ENCODE results near the gene MARF1. TPM values are rescaled to one million over a fixed set of nuclear protein-coding genes. Genes with fewer than 3 reads are reported as not detected.

The MARF1 gene
- total RNA-seq, 2 experiments from 2014 or later: 156 to 157 TPM

GRCh38 chr16:15597822-15598647, 44.9 kb downstream of the MARF1 start:
- H3K4me3 Mint-ChIP-seq: no peak overlapping the region

GRCh38 chr16:15597135-15597534, 45.8 kb downstream of the MARF1 start:
- Histone ChIP-seq H3K36me3 (ENCODE audit: insufficient read depth, low read length) (peaks cover 82% of the 10 kb centered on the region), H3K4me1 (ENCODE audit: insufficient read depth, low read length) (peaks cover 6% of the 10 kb centered on the region), H3K27ac (ENCODE audit: low read depth in 1 of 2, low read length in 2 of 2) (no peak overlapping the region), H3K9me3 (ENCODE audit: control insufficient read depth in 1 of 2, insufficient read depth in 1 of 2, low read length in 2 of 2) (no peaks in the 10 kb centered on the region), H3K4me3 (ENCODE audit: low read length) (no peak overlapping the region), H3K27me3 (ENCODE audit: control insufficient read depth in 1 of 2, insufficient read depth in 2 of 2, low read length in 2 of 2) (no peaks in the 10 kb centered on the region)
- POLR2A ChIA-PET: interaction anchor here (0.6 to 2.4 kb wide), 2 partner anchors 9 to 45 kb away, joined by 3 to 9 read pairs; partner anchors contain the start of gene MARF1
- Mint-ChIP-seq H3K4me1 (ENCODE audit: low read depth) (peaks cover 11% of the 10 kb centered on the region), H3K4me3 (no peak overlapping the region), H3K27me3 (no peaks in the 10 kb centered on the region), H3K9me3 (no peaks in the 10 kb centered on the region), H3K36me3 (ENCODE audit: low read depth) (peaks cover 85% of the 10 kb centered on the region), H3K27ac (no peak overlapping the region)
- ATAC-seq (ENCODE audit: poor library complexity) (no peak), DNase-seq (no peak)
- intact Hi-C loops (cut with DNase I, micrococcal nuclease): loop anchor here in 1 of 2 experiments (5.0 to 10.0 kb wide), 2 partner anchors 35 to 172 kb away; no protein-coding TSS in a partner anchor
- no peak for TF ChIP-seq CTCF (IDR thresholded peaks at IDR 0.05)
- CTCF ChIA-PET: interaction anchor here (0.7 kb wide), 1 partner anchor 50 kb away, joined by 3 read pairs; no protein-coding TSS in a partner anchor

More at GRCh38 chr16:15597822-15598647, 44.9 kb downstream of the MARF1 start:
- H3K27ac Mint-ChIP-seq: no peak overlapping the region
- peaks cover 11% of the 10 kb centered on the region for H3K4me1 Mint-ChIP-seq (ENCODE audit: low read depth)
- ChIA-PET CTCF (no interaction called here), POLR2A (interaction anchor here (2.4 kb wide), 1 partner anchor 45 kb away, joined by 9 read pairs; the partner anchor contains the start of gene MARF1)
- Histone ChIP-seq H3K36me3 (ENCODE audit: insufficient read depth, low read length) (peaks cover 90% of the 10 kb centered on the region), H3K27ac (ENCODE audit: low read depth in 1 of 2, low read length in 2 of 2) (no peak overlapping the region), H3K4me1 (ENCODE audit: insufficient read depth, low read length) (no peaks in the 10 kb centered on the region), H3K9me3 (ENCODE audit: control insufficient read depth in 1 of 2, insufficient read depth in 1 of 2, low read length in 2 of 2) (no peaks in the 10 kb centered on the region), H3K27me3 (ENCODE audit: control insufficient read depth in 1 of 2, insufficient read depth in 2 of 2, low read length in 2 of 2) (no peaks in the 10 kb centered on the region), H3K4me3 (ENCODE audit: low read length) (no peak overlapping the region)
- intact Hi-C loops (cut with DNase I, micrococcal nuclease): loop anchor here in 1 of 2 experiments (5.0 to 10.0 kb wide), 2 partner anchors 34 to 173 kb away; no protein-coding TSS in a partner anchor
- H3K9me3 Mint-ChIP-seq: no peaks in the 10 kb centered on the region
- DNase-seq (no peak), ATAC-seq (ENCODE audit: poor library complexity) (no peak)
- TF ChIP-seq CTCF (IDR thresholded peaks at IDR 0.05): no peak
- peaks cover 94% of the 10 kb centered on the region for H3K36me3 Mint-ChIP-seq (ENCODE audit: low read depth)
- H3K27me3 Mint-ChIP-seq: no peaks in the 10 kb centered on the region

- peaks cover 28% of the 10 kb centered on the region for H3K4me1 ChIP-seq (ENCODE audit: insufficient read depth, low read length)
- H3K9me3 ChIP-seq (ENCODE audit: control insufficient read depth in 1 of 2, insufficient read depth in 1 of 2, low read length in 2 of 2): no peaks in the 10 kb centered on the region
- H3K27ac Mint-ChIP-seq: peak overlapping the region; percentile 61
- H3K9me3 Mint-ChIP-seq: no peaks in the 10 kb centered on the region
- no peak for TF ChIP-seq CTCF (IDR thresholded peaks at IDR 0.05)
- no peaks in the 10 kb centered on the region for H3K27me3 Mint-ChIP-seq
- ATAC-seq (ENCODE audit: poor library complexity) (no peak), DNase-seq (no peak)
- peaks cover 69% of the 10 kb centered on the region for H3K36me3 Mint-ChIP-seq (ENCODE audit: low read depth)
- peak overlapping the region in 1 of 2 donors; percentile 29 for H3K27ac ChIP-seq (ENCODE audit: low read depth in 1 of 2, low read length in 2 of 2)
- ChIA-PET POLR2A (no interaction called here), CTCF (interaction anchor here (0.6 to 1.0 kb wide), 2 partner anchors 48 to 100 kb away, joined by 3 read pairs; partner anchors contain the start of gene MARF1)
- H3K27me3 ChIP-seq (ENCODE audit: control insufficient read depth in 1 of 2, insufficient read depth in 2 of 2, low read length in 2 of 2): no peaks in the 10 kb centered on the region
- H3K4me3 Mint-ChIP-seq: no peak overlapping the region
- intact Hi-C loops (cut with DNase I, micrococcal nuclease): loop anchor here in 1 of 2 experiments (5.0 to 10.0 kb wide), 3 partner anchors 37 to 170 kb away; partner anchors contain the start of gene MARF1
- H3K4me3 ChIP-seq (ENCODE audit: low read length): no peak overlapping the region
- H3K36me3 ChIP-seq (ENCODE audit: insufficient read depth, low read length): peaks cover 58% of the 10 kb centered on the region
- peaks cover 20% of the 10 kb centered on the region for H3K4me1 Mint-ChIP-seq (ENCODE audit: low read depth)
These were observed 48.1 kb downstream of the MARF1 start for GRCh38 chr16:15594711-15595320.
